GM18507 (cell line): ENCODE results near the gene SFMBT2.
"Not testable (repeated sequence)": the region's sequence is repeated elsewhere in the genome, so short reads cannot be mapped to it uniquely, and the experiment has no call there.

ENCODE experiments used
- DNase-seq: peaks from one replicate; pipeline ENCODE4 v3.0.0; 2011; ENCODE audit warnings: low read depth; ENCODE audit not compliant: insufficient read length; ENCODE audit errors: extremely low spot score
- FAIRE-seq: peaks from 2 replicates; lab custom pipeline; 2011; peaks lifted over from hg19 to GRCh38; lab: Jason Lieb, UNC

The SFMBT2 gene

DNA sequence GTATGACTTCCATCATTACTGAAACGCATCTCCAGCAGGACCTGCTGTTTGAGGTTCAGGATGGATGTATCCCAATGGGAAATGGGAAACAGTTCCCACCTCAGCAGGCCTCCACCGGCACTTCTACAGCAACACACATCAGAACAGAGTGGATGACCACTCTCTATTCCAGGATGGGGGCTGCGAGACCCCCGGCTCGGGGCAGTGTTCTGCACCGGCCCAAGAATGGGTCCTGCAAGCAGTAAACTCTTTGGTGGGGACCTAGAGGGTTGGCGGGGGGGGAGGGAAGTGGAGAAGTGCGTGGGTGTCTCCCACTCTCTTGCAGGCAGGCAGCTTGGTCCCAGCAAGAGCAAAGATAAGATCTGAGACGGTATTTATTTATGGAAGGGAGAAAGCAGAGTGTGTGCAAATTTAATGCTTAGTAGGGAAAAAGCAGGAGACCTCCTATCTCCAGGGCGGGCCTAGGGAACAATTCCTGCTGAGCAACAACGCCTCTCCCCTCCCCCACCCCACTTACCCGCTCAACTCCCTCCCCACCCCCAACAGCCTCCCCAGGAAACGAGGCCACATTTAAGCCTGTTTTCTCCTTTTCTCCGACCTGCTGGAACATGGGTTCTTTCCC, 4.0 kb downstream of the SFMBT2 start:
- no peak for FAIRE-seq
- no peak for DNase-seq

DNA sequence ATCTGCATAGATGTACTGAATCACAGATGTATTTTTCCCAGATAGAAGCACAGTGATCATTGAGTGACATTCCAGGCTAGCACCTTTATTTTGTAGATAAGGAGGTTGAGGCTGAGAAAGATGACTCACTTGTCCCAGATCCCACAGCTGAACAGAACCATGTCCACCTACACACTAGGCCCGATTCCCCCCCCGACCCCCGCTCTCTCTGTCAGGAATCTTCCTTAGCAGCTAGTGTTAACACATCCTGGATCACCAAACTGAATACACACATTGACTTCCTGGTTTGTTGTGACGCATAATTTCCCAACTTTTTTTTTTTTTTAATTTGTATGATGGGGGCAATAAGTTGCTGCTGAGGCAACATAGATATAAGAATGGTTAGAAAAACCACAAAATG, 5.2 kb downstream of the SFMBT2 start:
- DNase-seq (no peak), FAIRE-seq (no peak)

DNA sequence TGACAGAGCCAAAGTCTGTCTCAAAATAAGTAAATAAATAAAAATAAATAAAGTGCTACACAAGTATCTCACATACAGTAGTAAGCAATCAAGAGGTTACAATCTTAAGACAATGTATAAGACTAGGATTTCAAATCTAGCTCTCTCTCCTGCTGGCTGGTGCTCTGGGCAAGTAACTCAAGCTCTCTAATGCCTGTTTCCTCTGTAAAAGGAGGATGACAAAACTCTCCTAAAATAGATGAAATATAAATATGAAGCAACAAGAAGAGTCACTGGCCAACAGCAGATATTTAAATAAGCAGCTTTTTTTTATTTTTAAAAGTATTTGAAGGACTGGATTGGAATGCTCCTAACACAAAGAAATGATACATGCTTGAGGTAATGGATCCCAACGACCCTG, 7.2 kb downstream of the SFMBT2 start:
- DNase-seq = no peak

DNA sequence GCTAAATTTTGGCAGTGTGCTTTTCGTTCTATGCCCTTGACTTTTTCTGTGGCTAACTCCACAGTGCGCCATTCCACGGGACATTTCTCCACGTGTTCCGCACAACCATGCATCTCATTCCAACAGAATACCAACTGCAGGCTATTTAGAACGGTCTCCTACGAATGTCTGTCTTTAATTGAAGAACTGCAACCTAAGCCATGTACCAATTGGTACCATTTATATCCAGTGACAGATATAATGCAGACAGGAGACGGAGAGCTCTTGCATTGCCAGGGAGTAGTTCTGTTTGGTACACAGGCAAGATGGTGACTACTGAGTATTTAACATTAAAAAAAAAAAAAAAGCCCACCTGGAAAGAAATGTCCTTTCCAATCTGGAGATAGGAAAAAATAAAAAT, 9.1 kb downstream of the SFMBT2 start:
- FAIRE-seq (no peak), DNase-seq (no peak)

More for the DNA sequence above, 7.2 kb downstream of the SFMBT2 start:
- no peak for FAIRE-seq

GRCh38 chr10:7401156-7401555, 9.7 kb downstream of the SFMBT2 start:
- no peak for FAIRE-seq
- no peak for DNase-seq

DNA sequence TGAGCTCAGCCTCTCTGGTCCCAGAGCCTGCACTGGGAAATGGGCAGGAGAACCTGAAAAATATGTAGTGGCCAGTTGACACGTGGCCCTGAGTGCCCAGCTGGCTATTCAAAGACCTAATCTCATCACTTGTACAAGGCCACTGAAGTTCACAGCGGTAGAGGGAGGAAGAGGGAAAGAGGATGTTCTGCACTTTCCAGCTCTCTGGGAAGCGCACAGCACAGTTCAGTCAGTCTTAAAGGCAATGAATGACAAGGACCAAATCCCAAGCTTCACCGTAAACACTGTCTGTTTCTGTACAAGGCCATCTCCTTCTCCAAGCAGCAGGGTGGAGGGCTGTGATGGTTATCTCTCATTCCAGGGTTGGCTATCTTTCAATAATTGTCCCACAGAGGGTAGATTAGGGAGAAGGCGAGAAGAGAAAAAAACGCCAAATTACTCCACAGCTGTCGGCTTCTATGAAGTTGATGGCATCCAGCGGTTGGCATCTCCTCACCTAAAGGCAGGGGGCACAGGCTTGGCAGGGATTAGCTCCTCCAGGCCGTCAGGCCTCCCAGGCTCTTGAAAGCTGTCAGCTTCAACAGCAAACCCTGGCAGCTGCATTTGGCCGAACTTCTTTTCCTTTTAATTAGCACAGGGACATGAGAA, 10.6 kb downstream of the SFMBT2 start:
- no peak for DNase-seq
- FAIRE-seq = no peak

DNA sequence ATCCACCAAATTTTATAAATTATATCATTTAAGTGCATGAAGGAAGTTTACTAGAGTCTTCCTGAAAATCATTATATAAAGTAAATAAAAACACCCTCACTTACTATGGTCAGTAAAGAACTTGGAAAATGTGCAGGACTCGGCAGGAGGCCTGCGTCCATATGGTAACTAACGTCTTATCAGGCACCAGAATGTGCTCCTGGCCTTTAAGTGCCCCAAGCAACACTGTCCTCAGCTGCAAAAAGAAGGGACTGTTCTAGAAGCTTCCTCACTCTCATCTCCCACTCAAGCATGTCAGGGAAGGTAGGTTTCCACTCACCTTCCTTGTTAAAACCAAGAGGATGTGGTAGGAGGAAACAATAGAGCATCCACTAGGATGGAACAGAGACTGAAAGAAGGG, 11.3 kb downstream of the SFMBT2 start:
- no peak for DNase-seq
- FAIRE-seq = no peak

DNA sequence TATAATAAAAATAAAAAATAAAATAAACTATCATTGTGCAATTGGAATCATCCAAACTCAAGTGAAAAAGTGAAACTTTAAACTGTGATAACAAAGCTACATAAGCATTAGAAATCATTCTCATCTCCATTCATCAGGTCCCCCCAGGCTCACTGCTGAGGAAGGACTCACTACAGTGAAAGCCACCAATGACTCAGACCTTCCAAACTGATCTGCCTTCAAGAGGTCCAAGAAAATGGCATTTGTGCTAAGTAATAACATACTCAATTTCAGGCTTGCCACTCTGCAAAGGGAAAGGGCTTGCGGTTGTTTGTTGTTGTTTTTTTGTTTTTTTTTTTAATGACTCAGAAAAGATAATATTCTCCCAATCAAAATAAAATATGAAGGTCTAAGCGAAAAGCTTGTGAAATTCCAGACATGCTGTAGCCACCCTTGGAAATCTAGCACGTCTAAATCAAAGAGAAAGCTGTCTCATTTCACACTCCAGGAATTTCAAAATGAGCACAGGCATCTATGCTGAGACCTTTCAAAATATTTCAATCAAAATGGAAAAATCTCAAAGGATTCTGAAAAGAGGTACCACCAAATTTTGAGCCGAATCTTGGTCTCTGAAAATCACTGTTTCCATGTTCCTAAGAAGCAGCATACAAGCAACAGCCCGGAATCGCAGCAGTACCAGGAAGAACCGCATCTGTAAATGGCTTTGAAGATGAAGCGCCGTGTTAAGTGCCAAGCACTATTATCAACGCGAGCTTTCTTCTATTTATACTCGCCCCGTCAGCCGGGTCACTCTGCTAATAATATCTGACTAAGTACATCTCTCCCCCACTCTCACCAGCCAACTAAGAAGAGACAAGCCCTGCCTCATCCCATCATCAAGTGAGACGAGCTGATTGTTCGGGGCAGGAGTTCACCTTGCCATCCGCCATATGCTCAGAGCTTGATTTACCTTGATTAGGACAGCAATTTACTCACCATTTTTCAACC, 13.5 kb downstream of the SFMBT2 start:
- FAIRE-seq (no peak), DNase-seq (no peak)

GRCh38 chr10:7392301-7392700, 18.5 kb downstream of the SFMBT2 start:
- not testable (repeated sequence) for DNase-seq, FAIRE-seq

- no peak for FAIRE-seq
- no peak for DNase-seq
Observed at GRCh38 chr10:7391748-7392147, 19.1 kb downstream of the SFMBT2 start.

DNA sequence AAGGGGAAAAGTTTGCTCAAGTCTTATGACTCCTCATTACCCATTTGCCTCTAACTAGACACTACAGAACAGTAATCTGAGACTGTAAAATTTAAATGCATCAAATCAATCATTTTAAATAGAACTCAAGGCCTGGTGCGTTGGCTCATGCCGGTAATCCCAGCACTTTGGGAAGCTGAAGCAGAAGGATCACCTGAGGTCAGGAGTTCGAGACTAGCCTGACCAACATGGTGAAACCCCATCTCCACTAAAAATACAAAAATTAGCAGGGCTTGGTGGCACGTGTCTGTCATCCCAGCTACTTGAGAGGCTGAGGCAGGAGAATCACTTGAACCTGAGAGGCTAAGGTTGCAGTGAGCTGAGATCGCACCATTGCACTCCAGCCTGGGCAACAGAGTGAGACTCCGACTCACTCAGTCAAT, 20.1 kb downstream of the SFMBT2 start:
- not testable (repeated sequence) for FAIRE-seq, DNase-seq

- FAIRE-seq = no peak
- DNase-seq = no peak
Observed at GRCh38 chr10:7389844-7390243, 21.0 kb downstream of the SFMBT2 start.

- DNase-seq (no peak), FAIRE-seq (no peak)
Observed at GRCh38 chr10:7389346-7389745, 21.5 kb downstream of the SFMBT2 start.

DNA sequence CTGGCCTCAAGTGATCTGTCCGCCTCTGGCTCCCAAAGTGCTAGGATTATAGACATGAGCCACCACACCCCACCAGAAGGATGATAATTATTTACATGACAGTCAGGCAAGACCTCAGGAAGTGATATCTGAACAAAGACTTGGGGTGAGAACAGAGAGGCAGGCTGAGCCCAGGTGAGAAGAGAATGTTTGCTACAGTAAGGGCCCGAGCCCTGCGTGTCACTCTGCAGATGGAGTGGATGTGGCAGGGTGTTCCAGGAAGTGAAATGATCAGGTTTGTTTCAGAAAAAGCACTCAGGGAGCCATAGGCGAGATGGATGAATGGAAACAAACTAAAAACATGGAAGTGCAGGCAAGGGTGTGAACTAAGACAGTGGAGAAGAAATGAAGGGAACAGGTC, 22.2 kb downstream of the SFMBT2 start:
- DNase-seq (no peak), FAIRE-seq (no peak)

DNA sequence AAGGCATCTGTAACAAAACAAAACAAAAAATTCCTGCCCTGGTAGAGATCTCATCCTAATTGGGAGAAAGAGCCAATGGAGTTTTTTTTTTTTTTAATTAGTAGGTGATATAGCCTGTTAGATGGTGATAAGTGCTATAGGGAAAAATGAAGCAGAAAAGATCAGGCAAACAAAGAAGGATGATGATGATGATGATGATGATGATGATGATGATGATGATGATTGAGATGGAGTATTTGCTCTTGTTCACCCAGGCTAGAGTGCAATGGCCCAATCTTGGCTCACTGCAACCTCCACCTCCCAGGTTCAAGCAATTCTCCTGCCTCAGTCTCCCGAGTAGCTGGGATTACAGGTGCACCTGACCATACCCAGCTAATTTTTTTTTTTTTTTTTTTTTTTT, 22.7 kb downstream of the SFMBT2 start:
- not testable (repeated sequence) for FAIRE-seq, DNase-seq

- FAIRE-seq (no peak), DNase-seq (no peak)
Observed at GRCh38 chr10:7385114-7385513, 25.7 kb downstream of the SFMBT2 start.

- no peak for DNase-seq
- FAIRE-seq = no peak
Observed at GRCh38 chr10:7383442-7383841, 27.4 kb downstream of the SFMBT2 start.

GRCh38 chr10:7380704-7381241, 30.1 kb downstream of the SFMBT2 start:
- no peak for FAIRE-seq
- DNase-seq = no peak

DNA sequence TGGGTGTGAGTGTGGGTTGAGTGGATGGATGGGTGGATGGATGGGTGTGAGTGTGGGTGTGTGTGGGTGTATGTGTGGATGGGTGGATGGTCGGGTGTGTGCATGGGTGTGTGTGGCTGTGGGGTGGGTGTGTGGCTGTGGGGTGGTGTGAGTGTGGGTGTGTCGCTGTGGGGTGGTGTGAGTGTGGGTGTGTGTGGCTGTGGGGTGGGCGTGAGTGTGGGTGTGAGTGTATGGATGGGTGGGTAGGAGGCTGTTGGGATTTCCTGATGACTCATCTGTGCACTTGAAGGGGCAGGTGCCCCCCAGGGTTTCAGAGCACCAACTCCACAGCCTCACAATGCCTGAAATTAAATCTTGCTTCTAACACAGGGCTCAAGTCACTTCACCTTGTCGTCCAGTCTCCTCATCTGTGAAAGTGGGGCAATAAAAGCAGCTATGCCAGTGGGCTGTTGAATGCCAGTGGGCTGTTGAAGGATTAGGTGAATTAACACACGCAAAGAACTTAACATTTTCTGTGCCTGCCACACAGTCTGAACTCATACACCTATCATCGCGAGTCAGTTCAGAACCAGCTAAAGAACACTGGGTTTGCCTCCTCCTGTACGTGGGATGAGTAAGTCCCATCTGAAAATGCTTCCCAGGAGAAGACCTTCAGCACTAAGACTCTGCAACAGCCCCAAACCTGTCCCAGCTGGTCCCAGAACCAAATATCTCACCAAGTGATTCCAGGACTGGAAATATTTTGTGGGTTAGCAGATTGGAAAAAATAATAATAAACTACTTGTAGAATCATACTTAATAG, 32.0 kb downstream of the SFMBT2 start:
- FAIRE-seq (no peak), DNase-seq (no peak)
